GM18861 (cell line): ENCODE data around the gene LYRM4.

Source experiments
- ATAC-seq: cut with Tn5 transposase; IDR thresholded peaks from one replicate; pipeline ENCODE4 v1.9.1; 2021; ENCODE audit not compliant: unreplicated experiment

LYRM4 gene

DNA sequence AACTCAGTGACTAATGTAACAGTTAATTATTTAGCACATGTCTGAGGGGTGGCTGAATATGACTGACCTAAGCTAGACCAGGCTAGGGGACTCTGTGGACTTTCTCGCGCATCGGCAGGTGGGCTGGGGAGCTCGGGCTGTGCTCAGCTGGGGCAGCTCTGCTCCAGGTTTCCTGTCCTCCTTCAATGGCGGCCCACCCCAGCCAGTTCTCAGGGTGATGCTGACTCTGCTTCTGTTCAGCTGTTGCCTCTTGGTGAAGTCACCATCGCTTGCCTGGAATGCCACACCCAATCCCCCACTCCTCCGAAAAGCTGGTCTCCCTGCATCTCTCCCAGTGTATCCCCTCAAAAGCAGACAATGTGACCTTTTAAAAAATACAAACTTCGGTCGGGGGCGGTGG lies 155.6 kb downstream of the LYRM4 start:
- no peak for ATAC-seq

DNA sequence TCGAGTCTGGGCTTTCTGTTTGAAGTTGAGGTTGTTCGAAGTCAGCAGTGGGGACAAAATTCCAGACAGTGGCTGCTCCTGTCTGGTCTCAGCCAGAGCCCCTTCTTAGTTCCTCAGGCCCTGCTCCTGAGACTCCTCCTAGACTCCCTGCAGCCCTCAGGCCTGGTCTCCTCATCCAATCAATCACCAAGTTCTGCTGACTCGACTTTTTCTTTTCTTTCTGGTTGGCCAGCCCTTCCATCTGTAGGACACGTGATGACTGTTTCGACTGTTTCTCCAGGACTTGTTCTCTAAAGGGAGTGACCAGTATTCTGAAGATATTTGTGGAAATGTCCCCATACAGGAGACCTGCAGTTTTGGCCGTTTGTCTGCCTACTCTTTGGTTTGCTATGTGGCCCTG lies 156.1 kb downstream of the LYRM4 start:
- ATAC-seq = no peak

- no peak for ATAC-seq
These were observed 157.5 kb downstream of the LYRM4 start for GRCh38 chr6:5103250-5103649.

DNA sequence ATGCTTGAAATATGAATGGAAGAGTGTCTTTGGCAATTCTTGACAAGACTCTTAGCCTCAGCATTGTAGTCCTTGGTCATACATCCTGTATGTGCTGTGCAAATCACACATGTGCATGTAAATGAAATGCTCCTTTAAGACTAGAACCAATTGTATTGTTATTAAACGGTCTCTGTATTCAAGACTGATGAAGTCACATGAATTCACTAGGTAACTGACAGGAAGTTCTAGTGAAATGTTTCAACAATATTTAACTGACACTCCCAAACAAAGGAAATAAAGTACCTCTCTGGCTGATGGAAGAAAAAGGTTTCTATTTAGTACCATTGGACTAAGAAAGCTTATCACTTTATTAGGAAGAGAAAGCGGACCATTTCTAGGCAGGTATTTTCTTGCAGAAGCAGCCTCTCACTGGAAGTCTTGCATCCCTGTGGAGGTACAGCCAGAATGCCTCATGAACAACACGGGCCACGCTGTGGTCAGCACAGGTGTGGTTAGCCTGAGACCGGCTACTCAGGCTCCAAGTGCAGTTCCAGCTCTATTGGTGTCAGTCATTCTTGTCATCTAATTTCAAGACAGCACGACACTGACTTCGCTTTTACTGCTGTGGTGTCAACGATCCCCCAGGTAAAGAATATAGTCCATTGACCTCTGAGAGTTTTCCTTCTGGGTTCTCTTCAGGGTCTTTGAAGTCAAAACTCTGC lies 158.3 kb downstream of the LYRM4 start:
- ATAC-seq = no peak

DNA sequence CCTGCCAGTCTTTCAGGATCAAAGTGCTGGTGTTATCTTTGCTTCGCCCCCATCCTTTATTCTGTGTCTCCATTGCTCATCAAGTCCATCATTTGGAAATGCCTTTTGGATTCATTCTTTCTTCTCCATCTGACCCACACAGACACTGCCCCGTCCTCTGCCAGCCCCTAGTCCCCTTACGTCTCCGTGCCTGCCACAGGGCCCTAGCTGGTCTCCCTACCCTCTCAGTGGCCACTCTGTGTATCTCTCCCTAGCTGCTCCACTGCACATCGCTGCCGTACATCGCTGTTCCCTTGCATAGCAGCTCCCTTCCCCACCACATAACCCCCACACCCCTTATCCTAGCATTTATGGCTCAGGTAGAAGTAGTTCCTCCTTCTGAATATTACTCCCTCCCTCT lies 159.9 kb downstream of the LYRM4 start:
- ATAC-seq = no peak

- no peak for ATAC-seq
These were observed 161.2 kb downstream of the LYRM4 start for GRCh38 chr6:5099537-5099936.

DNA sequence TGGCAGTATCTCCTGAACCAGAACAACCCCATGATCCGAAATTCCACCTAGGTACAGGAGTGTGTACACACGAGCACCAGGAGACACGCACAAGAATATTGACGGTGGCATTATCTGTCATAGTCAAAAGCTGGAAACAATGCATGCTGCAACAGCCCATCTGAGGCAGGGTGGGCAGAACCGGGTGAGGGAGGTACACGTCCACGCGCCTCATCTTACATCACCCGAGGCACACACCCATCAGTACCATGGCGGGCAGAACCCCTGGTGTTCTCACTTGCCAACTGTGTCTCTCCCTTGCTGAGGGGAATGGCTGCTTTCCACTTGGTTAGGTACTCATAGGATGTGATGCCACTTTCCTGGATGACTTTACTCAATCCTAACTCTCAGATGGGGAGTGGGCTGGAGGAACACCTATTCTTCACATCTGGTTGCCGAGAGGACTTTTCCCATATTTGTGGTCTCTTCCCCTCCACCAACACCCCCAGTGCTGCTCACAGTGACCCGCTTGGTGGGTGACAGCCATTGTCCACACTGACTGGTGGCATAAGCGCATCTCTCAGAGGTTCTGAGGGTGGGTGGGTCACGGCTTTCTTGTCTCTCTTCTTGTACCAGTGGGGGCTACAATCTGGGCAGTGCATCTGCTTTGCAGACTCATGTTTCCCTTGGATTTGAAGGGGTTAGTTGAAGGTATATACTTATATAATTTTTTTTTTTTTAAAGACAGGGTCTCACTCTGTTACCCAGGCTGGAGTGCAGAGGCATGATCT lies 162.1 kb downstream of the LYRM4 start:
- no peak for ATAC-seq

DNA sequence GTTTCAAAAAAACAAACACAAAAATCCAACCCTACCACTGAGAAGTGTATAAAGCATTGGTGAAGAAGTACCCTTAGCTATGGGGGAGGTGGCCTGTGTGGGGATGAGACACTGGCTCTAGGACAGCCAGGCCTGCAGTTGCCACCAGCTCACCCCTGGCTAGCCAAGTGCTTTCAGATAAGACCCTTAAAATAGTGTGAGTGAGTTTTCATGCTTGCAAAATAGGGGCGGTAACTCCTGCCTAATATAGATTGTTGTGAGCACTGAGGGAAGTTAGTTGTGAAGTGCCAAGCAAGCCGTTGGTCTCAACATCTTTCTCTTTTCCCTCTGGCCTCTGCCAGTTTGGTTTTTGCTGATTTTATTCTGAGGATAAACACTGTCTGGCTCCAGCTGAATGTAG lies 164.3 kb downstream of the LYRM4 start:
- ATAC-seq = no peak

DNA sequence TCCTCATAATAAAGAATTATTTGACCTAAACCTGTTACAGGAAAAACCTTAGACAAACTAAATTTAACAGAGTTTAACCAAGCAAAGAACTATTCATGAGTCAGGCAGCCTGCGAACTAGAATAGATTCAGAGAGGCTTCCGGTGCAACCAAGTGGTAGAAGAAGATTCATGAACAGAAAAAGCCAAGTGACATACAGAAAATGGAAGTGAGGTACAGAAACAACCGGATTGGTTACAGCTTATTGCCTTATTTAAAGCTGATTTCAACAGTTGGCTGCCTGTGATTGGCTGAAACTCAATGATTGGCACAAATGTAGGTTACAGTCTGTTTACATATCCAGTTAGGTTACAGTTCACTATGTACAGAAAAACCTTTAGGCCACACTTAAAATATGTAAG lies 165.5 kb downstream of the LYRM4 start:
- peak; percentile 75 for ATAC-seq

DNA sequence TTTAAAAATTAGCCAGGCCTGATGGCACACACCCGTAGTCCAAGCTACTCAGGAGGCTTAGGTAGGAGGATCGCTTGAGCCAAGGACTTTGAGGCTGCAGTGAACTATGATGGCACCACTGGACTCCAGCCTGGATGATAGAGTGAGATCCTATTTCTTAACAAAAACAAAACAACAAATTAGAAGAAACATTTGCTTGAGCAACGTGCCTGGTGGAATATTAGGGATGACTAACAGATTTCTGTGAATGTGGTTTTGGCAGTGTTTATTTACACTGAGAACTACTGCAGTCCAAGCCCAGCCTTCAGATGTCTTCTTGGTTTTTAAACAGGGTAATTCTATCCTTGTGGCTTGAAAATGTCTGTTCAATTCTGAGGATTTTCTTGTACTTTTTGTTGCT lies 166.4 kb downstream of the LYRM4 start:
- no peak for ATAC-seq

DNA sequence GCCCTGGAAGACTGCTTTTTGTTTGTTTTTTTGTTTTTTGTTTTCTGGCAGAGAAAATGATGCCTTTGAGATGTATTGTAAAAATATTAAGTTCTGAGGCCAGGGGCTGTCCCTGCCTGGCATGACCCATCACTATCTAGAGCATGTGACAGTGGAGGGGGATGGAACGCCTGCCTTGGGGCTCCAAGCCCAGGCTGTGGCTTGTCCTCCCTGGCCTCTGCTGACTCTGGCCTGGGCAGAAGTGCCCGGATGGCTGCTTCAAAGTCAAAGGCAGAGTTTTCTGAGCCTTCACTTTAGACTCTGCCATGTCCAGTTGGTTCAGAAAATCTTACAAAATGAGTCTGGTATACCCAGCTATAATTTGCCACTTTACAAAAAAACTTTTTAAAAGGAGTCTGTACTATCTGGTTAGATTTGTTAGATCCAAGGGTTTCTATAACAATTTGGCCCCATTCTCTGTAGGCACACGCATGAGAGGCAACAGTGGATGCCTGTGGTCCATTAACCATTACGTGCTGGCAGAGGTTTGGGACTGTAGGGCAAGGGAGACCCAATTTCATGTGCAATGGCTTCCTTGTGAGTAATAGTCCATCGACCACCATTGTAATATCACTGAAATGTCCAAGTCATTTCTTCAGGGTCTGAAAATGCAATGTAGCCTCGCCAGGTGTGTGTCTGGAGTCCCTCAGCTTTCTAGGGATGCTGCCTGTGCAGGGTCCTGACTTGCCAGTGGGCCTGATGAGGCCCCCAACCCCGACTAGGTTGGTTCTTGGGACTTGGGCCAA lies 167.3 kb downstream of the LYRM4 start:
- ATAC-seq = no peak

DNA sequence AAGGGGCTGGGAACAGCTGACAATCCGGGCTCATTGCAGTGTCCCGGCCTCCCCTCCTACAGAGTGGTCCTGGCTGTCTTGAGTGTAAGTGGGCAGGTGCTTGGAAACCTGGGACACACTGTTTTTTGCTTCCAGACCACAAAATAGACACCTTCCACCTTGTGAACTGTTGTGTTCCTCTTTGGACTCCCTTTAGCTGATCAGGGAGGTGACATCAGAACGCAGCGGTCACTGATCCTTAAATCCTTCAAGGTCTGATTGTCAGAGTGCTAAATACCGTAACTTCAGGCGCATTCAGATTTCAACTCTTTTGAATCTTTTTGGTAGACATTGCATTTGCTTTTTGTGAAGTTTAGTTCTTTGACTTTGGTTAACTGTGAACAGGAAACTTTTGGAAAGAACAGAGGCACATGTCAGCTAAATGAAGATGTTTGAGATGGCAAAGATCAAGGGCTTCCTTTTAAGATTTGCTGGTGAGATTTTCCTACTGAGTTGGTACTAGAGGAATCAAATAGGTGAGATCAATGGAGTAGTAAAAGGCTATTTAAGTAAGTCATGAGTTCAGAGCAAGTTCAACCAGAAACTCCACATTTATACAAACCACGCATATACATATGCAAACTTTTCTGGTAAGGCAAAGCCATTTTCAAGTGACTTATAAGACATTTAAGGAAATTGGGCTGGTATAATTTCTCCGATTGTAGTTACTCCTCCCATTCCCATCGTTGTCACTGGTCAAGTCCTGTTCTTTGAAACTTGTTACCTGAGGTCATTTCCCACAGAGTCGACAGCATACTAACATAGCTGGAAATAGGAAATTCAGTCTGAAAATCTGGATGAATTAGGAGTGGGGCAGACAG lies 169.3 kb downstream of the LYRM4 start:
- ATAC-seq = no peak

DNA sequence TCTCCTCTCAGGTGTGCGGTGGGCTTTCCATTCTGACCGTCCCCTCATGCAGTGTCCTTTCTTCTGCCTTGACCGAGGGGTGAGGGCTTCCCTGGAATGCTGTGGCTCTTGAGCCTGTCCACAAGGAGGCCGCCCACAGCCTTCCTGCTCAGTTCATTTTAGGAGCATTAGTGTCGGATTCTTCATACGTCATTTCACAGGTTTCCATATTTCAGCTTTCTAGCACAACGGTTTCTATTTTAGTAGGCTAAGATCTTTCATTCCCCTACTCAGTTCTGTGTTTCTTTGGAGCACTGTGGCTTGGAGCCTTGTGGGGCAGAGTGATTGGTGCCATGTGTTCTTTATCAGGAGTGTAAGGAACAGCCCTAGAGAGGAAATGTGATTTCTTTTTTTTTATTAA lies 170.1 kb downstream of the LYRM4 start:
- ATAC-seq = no peak

DNA sequence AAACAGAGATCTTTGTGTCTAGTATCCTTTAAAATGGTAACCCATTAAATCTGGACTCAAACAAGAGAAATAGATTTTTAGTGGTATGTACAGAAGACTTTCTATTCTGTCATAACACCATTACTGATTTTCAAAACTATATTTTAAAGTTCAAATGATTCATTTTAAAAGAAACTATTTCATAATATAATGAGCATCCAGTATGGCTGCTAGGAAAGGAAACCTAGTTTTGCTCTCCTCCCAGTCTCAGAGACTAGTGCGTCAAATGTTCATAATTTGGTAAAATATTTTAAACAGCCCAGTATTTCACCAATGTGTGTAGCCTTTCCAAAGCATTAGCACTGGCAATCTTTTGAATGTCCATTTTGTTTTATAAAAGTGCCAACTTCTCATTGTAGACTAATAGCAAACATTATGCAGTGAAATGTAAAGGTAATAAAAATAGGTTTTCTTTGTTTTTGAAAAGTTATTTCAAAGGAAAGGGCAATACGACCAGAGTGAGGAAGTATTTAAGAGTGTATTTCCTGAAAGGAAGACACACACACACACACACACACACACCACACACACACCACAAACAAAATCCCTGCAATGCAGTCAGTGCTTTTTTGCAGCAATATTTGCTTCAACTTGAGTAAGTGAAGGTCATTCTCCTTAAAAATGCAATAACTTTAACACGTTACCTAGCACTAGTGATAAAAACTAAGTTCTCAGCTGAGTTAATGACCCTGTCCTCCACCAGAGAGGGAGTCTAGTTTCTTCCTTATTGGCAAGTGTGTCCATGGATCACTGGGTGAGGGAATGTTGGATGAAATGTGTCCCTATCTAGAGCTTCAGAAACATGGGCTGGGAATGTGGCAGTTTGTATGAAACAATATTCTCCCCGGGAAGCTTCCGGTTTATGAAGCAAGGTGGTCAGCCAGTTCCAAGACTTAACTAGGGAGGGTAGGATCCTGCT lies 171.0 kb downstream of the LYRM4 start:
- ATAC-seq = no peak

DNA sequence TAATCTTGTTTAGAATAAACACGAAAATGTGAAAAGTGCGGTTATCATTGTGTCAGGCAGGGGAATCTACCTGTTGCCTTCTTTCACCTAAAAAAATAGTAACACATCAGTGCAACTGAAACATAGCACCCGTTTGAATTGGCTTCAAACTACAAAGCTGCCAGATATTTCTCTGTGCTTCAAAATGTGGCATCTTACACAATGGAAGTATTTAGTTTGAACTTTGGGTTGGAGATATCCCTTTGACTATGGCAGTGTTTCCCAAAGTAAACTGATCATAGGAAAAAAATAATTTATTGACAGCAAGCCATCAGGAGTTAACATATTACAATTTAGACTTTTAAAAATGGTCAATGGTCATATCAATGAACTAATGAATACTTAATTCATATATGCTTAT lies 172.0 kb downstream of the LYRM4 start:
- ATAC-seq = no peak

DNA sequence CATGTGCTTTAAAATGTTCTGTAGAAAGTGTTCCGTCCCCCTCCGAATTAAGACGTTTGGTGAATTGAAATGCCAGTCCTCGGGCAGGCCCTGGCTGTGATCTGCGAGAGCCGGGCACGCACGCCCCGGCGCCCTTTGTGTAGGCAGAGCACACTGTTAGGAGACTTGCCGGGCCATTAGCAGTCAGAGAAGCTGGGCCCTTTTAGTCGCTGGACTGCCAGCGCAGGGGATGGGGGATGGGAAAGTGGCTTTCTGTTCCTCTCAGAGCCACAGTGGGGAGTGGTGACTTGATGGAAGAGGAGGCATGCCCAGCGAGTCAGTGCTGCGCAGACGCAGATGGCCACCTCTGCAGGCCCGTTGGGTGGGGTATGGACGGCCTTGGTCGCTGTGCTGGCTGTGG lies 173.4 kb downstream of the LYRM4 start:
- no peak for ATAC-seq

- no peak for ATAC-seq
These were observed 174.4 kb downstream of the LYRM4 start for GRCh38 chr6:5086294-5086890.

DNA sequence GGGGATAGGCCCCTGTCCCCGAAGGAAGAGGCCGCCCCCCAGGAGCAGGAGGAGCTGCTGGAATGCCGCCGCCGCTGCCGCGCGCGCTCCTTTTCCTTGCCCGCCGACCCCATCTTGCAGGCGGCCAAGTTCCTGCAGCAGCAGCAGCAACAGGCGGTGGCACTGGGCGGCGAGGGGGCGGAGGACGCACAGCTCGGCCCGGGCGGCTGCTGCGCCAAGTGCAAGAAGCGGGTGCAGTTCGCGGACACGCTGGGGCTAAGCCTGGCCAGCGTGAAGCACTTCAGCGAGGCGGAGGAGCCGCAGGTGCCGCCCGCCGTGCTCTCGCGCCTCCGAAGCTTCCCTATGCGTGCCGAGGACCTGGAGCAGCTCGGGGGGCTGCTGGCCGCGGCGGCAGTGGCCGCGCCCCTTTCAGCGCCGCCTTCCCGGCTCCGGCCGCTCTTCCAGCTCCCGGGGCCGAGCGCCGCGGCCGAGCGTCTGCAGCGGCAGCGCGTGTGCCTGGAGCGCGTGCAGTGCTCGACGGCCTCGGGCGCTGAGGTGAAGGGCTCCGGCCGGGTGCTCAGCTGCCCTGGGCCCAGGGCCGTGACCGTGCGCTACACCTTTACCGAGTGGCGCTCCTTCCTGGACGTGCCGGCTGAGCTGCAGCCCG lies 175.0 kb downstream of the LYRM4 start:
- ATAC-seq = no peak
